Measurements from ENCODE around the gene HNRNPUL2. TPM values are rescaled to one million over a fixed set of nuclear protein-coding genes. Genes with fewer than 3 reads are reported as not detected.
"Not testable (repeated sequence)": the region's sequence is repeated elsewhere in the genome, so short reads cannot be mapped to it uniquely, and the experiment has no call there.

The HNRNPUL2 gene
- total RNA-seq, 1 experiment from 2014 or later: 36.4 TPM

- peak overlapping the region; percentile 92 for H3K4me3 Mint-ChIP-seq (ENCODE audit: unreplicated experiment)
- no TSS peak for BruUV-seq (replicated peaks)
- H3K4me1 Mint-ChIP-seq (ENCODE audit: insufficient read depth, unreplicated experiment): peaks cover 25% of the 10 kb centered on the region
- ChIA-PET POLR2A (interaction anchor here (0.6 to 15.7 kb wide), 31 partner anchors 9 to 313 kb away, joined by 3 to 197 read pairs (median 4); partner anchors contain the start of genes B3GAT3, C11orf98, CSKMT and EEF1G), CTCF (interaction anchor here (0.6 to 7.0 kb wide), 6 partner anchors 13 to 1108 kb away, joined by 3 to 38 read pairs (median 3); no protein-coding TSS in a partner anchor)
- no peak for TF ChIP-seq CTCF (IDR thresholded peaks at IDR 0.05; ENCODE audit: unreplicated experiment)
- peak overlapping the region; percentile 94 for H3K27ac Mint-ChIP-seq (ENCODE audit: low read depth, unreplicated experiment)
- H3K9me3 Mint-ChIP-seq (ENCODE audit: unreplicated experiment): no peaks in the 10 kb centered on the region
- no peaks in the 10 kb centered on the region for H3K27me3 Mint-ChIP-seq (ENCODE audit: insufficient read depth, unreplicated experiment)
- intact Hi-C loops (cut with micrococcal nuclease): no loop called here
- H3K36me3 Mint-ChIP-seq (ENCODE audit: insufficient read depth, unreplicated experiment): peaks cover 43% of the 10 kb centered on the region
- peak; percentile 91 for DNase-seq (ENCODE audit: unreplicated experiment)
Measured at GRCh38 chr11:62705880-62706849, 21.1 kb downstream of the HNRNPUL2 start.

- ChIA-PET POLR2A (interaction anchor here (0.6 to 15.7 kb wide), 28 partner anchors 10 to 745 kb away, joined by 3 to 197 read pairs (median 5); partner anchors contain the start of genes B3GAT3, C11orf98, CSKMT and EEF1G), CTCF (interaction anchor here (0.6 to 7.0 kb wide), 4 partner anchors 12 to 25 kb away, joined by 3 to 38 read pairs (median 18); no protein-coding TSS in a partner anchor)
- no peak for DNase-seq (ENCODE audit: unreplicated experiment)
- H3K4me1 Mint-ChIP-seq (ENCODE audit: insufficient read depth, unreplicated experiment): peaks cover 25% of the 10 kb centered on the region
- TSS peak; percentile 2 for BruUV-seq (replicated peaks)
- H3K27me3 Mint-ChIP-seq (ENCODE audit: insufficient read depth, unreplicated experiment): no peaks in the 10 kb centered on the region
- intact Hi-C loops (cut with micrococcal nuclease): no loop called here
- peak overlapping the region; percentile 94 for H3K27ac Mint-ChIP-seq (ENCODE audit: low read depth, unreplicated experiment)
- TF ChIP-seq CTCF (IDR thresholded peaks at IDR 0.05; ENCODE audit: unreplicated experiment): no peak
- H3K36me3 Mint-ChIP-seq (ENCODE audit: insufficient read depth, unreplicated experiment): peaks cover 41% of the 10 kb centered on the region
- H3K4me3 Mint-ChIP-seq (ENCODE audit: unreplicated experiment): peak overlapping the region; percentile 92
- no peaks in the 10 kb centered on the region for H3K9me3 Mint-ChIP-seq (ENCODE audit: unreplicated experiment)
Measured at GRCh38 chr11:62705413-62705812, 21.8 kb downstream of the HNRNPUL2 start.

- H3K27ac Mint-ChIP-seq (ENCODE audit: low read depth, unreplicated experiment); H3K9me3 Mint-ChIP-seq (ENCODE audit: unreplicated experiment); DNase-seq (ENCODE audit: unreplicated experiment); BruUV-seq (replicated peaks); H3K27me3 Mint-ChIP-seq (ENCODE audit: insufficient read depth, unreplicated experiment); H3K4me3 Mint-ChIP-seq (ENCODE audit: unreplicated experiment); intact Hi-C loops (cut with micrococcal nuclease): not testable (repeated sequence)
- H3K4me1 Mint-ChIP-seq (ENCODE audit: insufficient read depth, unreplicated experiment): peaks cover 19% of the 10 kb centered on the region
- CTCF ChIA-PET: interaction anchor here (0.6 to 7.0 kb wide), 4 partner anchors 10 to 159 kb away, joined by 3 to 38 read pairs (median 18); no protein-coding TSS in a partner anchor
- H3K36me3 Mint-ChIP-seq (ENCODE audit: insufficient read depth, unreplicated experiment): peaks cover 33% of the 10 kb centered on the region
- POLR2A ChIA-PET: interaction anchor here (0.6 to 2.6 kb wide), 5 partner anchors 23 to 857 kb away, joined by 3 to 8 read pairs (median 5); partner anchors contain the start of genes C11orf98, CSKMT and UBXN1
Measured at GRCh38 chr11:62703921-62704320, 23.3 kb downstream of the HNRNPUL2 start.

- POLR2A ChIA-PET: interaction anchor here (1.0 to 2.6 kb wide), 4 partner anchors 23 to 51 kb away, joined by 3 to 8 read pairs (median 4); partner anchors contain the start of genes C11orf98, CSKMT, LBHD1 and UBXN1
- no peak for DNase-seq (ENCODE audit: unreplicated experiment)
- no TSS peak for BruUV-seq (replicated peaks)
- H3K9me3 Mint-ChIP-seq (ENCODE audit: unreplicated experiment): no peaks in the 10 kb centered on the region
- H3K4me3 Mint-ChIP-seq (ENCODE audit: unreplicated experiment): no peak overlapping the region
- H3K36me3 Mint-ChIP-seq (ENCODE audit: insufficient read depth, unreplicated experiment): peaks cover 46% of the 10 kb centered on the region
- H3K27ac Mint-ChIP-seq (ENCODE audit: low read depth, unreplicated experiment): peak overlapping the region; percentile 16
- H3K27me3 Mint-ChIP-seq (ENCODE audit: insufficient read depth, unreplicated experiment): no peaks in the 10 kb centered on the region
- TF ChIP-seq CTCF (IDR thresholded peaks at IDR 0.05; ENCODE audit: unreplicated experiment): no peak
- H3K4me1 Mint-ChIP-seq (ENCODE audit: insufficient read depth, unreplicated experiment): peaks cover 14% of the 10 kb centered on the region
- intact Hi-C loops (cut with micrococcal nuclease): no loop called here
- CTCF ChIA-PET: interaction anchor here (0.6 to 7.0 kb wide), 3 partner anchors 9 to 307 kb away, joined by 3 to 38 read pairs (median 14); no protein-coding TSS in a partner anchor
Measured at GRCh38 chr11:62702246-62702645, 25.0 kb downstream of the HNRNPUL2 start.

All from MCF 10A (cell line).